H1 (cell line): ENCODE data around the gene KCNQ1OT1. TPM values are rescaled to one million over a fixed set of nuclear protein-coding genes. Genes with fewer than 3 reads are reported as not detected.

Source experiments
- ASH2L ChIP-seq: fragments of 200-600, 300-600 bp; sonication (generic); IDR thresholded peaks from one replicate; pipeline ENCODE4 v1.7.1; 2017; ENCODE audit warnings: low read length
- CHD7 ChIP-seq: fragments of 300-600 bp; sonication (generic); IDR thresholded peaks from 2 replicates; pipeline ENCODE4 v1.7.1; 2012; ENCODE audit warnings: low read length, moderate library complexity, mild to moderate bottlenecking, inconsistent platforms; ENCODE audit not compliant: insufficient replicate concordance
- TAF1 ChIP-seq: IDR thresholded peaks from 2 replicates; pipeline ENCODE4 v1.6.1; 2011; ENCODE audit warnings: mild to moderate bottlenecking, low read depth, low read length
- TBP ChIP-seq: IDR thresholded peaks from 2 replicates; pipeline ENCODE4 v1.6.1; 2011; ENCODE audit warnings: low read depth, low read length, improper control_type of control experiment
- YY1 ChIP-seq: IDR thresholded peaks from 2 replicates; pipeline ENCODE4 v1.6.1; 2011; ENCODE audit warnings: low read depth, mild to moderate bottlenecking, low read length
- polyA plus RNA-seq, 7 experiments: library from polyadenylated mRNA; depleted of rRNA in 3 of 7; stranded (reverse) in 5 of 7; unstranded in 2 of 7; fragments of >200 nt in 5 of 7; fragments of 200-250 nt in 2 of 7; gene quantifications; 1 replicate in 5 of 7; 2 replicates in 1 of 7; 4 replicates in 1 of 7; pipeline versions ENCODE4 v1.2.1 to v1.2.3, GENCODE V29; 2011 to 2013; ENCODE audit warnings: missing spikeins in 2 of 7, mixed read lengths in 2 of 7
- total RNA-seq: library from RNA; stranded (reverse); fragmentation: NEBNext Ultra II Directional; extraction: Animal tissue kit (Norgen Biotek cat#: 25700); gene quantifications from 2 replicates; pipeline ENCODE4 v1.2.1, GENCODE V29; 2021

Gene KCNQ1OT1
- total and polyA plus RNA-seq, 2 of the 8 experiments (the other 6 are each of a cell fraction or from before 2014, with no cell fraction given), result 0.21 to 1.2 TPM

- TF ChIP-seq CHD7 (no peak), TAF1 (no peak), ASH2L (no peak), YY1 (no peak), TBP (no peak)
These were observed 14.7 kb downstream of the KCNQ1OT1 start (continued) for GRCh38 chr11:2685051-2685450.
